H1 (cell line): ENCODE measurements around the gene BIVM. TPM values are rescaled to one million over a fixed set of nuclear protein-coding genes. Genes with fewer than 3 reads are reported as not detected.

ENCODE experiments used
- CTCF ChIA-PET: fragments of 300-600 bp; sonication (Branson Sonifier 250); formaldehyde crosslinking; loops from one replicate; lab custom pipeline; 2021; ENCODE audit not compliant: partially characterized antibody; lab: Charles Lee
- POLR2A ChIA-PET: fragments of 300-600 bp; sonication (Branson Sonifier 250); formaldehyde crosslinking; loops from one replicate; lab custom pipeline; 2021; ENCODE audit warnings: inconsistent platforms; ENCODE audit not compliant: partially characterized antibody; lab: Charles Lee
- DNase-seq, 2 experiments: peaks; one replicate each; pipeline versions ENCODE4 v3.0.0 to v3.0.0-alpha.2; 2010 to 2022; ENCODE audit warnings: low spot score in 2 of 2, low read depth in 1 of 2, mixed read lengths in 1 of 2
- FAIRE-seq: peaks from 2 replicates; lab custom pipeline; 2011; peaks lifted over from hg19 to GRCh38; lab: Jason Lieb, UNC
- H2AFZ ChIP-seq: 2 replicates; pipeline ENCODE4 v1.8.1; 2012; ENCODE audit warnings: low read length, inconsistent platforms
- H2AK5ac ChIP-seq: 2 replicates; pipeline ENCODE4 v1.6.1; 2013; ENCODE audit warnings: low read depth, low read length
- H2BK120ac ChIP-seq: replicated peaks from 2 replicates; pipeline ENCODE3; 2013; ENCODE audit warnings: low read depth, low read length, inconsistent platforms
- H2BK12ac ChIP-seq: 2 replicates; pipeline ENCODE4 v1.6.1; 2013; ENCODE audit warnings: low read depth, low read length
- H2BK15ac ChIP-seq: 2 replicates; pipeline ENCODE4 v1.6.1; 2013; ENCODE audit warnings: low read length
- H2BK20ac ChIP-seq: 2 replicates; pipeline ENCODE4 v1.6.1; 2013; ENCODE audit warnings: low read length
- H2BK5ac ChIP-seq: 2 replicates; pipeline ENCODE4 v1.6.1; 2013; ENCODE audit warnings: low read depth, low read length
- H3K14ac ChIP-seq: 2 replicates; pipeline ENCODE4 v1.6.1; 2013; ENCODE audit warnings: inconsistent platforms; ENCODE audit not compliant: insufficient read length
- H3K18ac ChIP-seq: 2 replicates; pipeline ENCODE4 v1.6.1; 2013; ENCODE audit warnings: low read length; ENCODE audit errors: extremely low read depth
- H3K23ac ChIP-seq: 2 replicates; pipeline ENCODE4 v1.6.1; 2013; ENCODE audit warnings: inconsistent platforms; ENCODE audit not compliant: insufficient read length
- H3K23me2 ChIP-seq: 2 replicates; pipeline ENCODE4 v1.6.1; 2013; ENCODE audit warnings: low read depth, low read length
- H3K27ac ChIP-seq: 2 replicates; pipeline ENCODE4 v1.6.1; 2011; ENCODE audit warnings: low read depth, low read length, inconsistent platforms
- H3K27me3 ChIP-seq, 4 experiments: replicated peaks in 1 of 4; 1 replicate in 1 of 4; 2 replicates in 3 of 4; pipeline versions ENCODE4 v1.6.1 to v1.8.1; 2011 to 2013; ENCODE audit warnings: low read length in 3 of 4, mild to moderate bottlenecking in 3 of 4, inconsistent platforms in 2 of 4, mixed read lengths in 2 of 4, moderate library complexity in 1 of 4; ENCODE audit not compliant: control insufficient read depth in 3 of 4, insufficient read depth in 3 of 4; ENCODE audit errors: extremely low read depth in 1 of 4
- H3K36me3 ChIP-seq, 4 experiments: 2 replicates each; pipeline versions ENCODE4 v1.6.1 to v1.8.1; 2011 to 2013; ENCODE audit warnings: mild to moderate bottlenecking in 4 of 4, low read length in 3 of 4, moderate library complexity in 2 of 4, control low read depth in 1 of 4, inconsistent platforms in 1 of 4; ENCODE audit not compliant: insufficient read depth in 4 of 4, control insufficient read depth in 2 of 4
- H3K4ac ChIP-seq: replicated peaks from 2 replicates; pipeline ENCODE3; 2013; ENCODE audit warnings: low read length, low read depth, mixed read lengths, inconsistent platforms; ENCODE audit not compliant: insufficient read length
- H3K4me1 ChIP-seq, 4 experiments: replicated peaks in 1 of 4; 1 replicate in 1 of 4; 2 replicates in 3 of 4; pipeline versions ENCODE4 v1.6.1 to v1.8.1; 2011 to 2013; ENCODE audit warnings: low read length in 3 of 4, inconsistent platforms in 2 of 4, mixed read lengths in 1 of 4; ENCODE audit not compliant: insufficient read depth in 4 of 4, control insufficient read depth in 3 of 4
- H3K4me2 ChIP-seq, 2 experiments: 2 replicates each; pipeline versions ENCODE4 v1.6.1 to v1.8.1; 2011 to 2013; ENCODE audit warnings: low read depth in 2 of 2, low read length in 2 of 2, control low read depth in 1 of 2, inconsistent platforms in 1 of 2, mild to moderate bottlenecking in 1 of 2; ENCODE audit not compliant: insufficient read depth in 1 of 2
- H3K4me3 ChIP-seq, 4 experiments: fragments of 200-600, 300-600 bp in 1 of 4; sonication (generic), shearing (Covaris generic), sonication (Bioruptor Twin) in 1 of 4; 2 replicates each; pipeline versions ENCODE4 v1.5.1 to v1.8.1; 2011 to 2016; ENCODE audit warnings: low read length in 4 of 4, low read depth in 3 of 4, control low read depth in 2 of 4, inconsistent platforms in 2 of 4, mild to moderate bottlenecking in 2 of 4, mixed read lengths in 1 of 4, moderate library complexity in 1 of 4; ENCODE audit not compliant: insufficient read depth in 2 of 4; ENCODE audit errors: extremely low read depth in 1 of 4
- H3K56ac ChIP-seq: replicated peaks from 2 replicates; pipeline ENCODE3; 2013; ENCODE audit warnings: low read depth, mild to moderate bottlenecking, mixed read lengths, low read length, inconsistent platforms; ENCODE audit not compliant: insufficient read length
- H3K79me1 ChIP-seq: 2 replicates; pipeline ENCODE4 v1.6.1; 2013; ENCODE audit warnings: low read depth, low read length, control low read depth
- H3K79me2 ChIP-seq, 2 experiments: 2 replicates each; pipeline versions ENCODE4 v1.6.1 to v1.8.1; 2012 to 2013; ENCODE audit warnings: low read length in 2 of 2, mild to moderate bottlenecking in 2 of 2, inconsistent platforms in 1 of 2; ENCODE audit not compliant: insufficient read depth in 2 of 2, control insufficient read depth in 1 of 2
- H3K9ac ChIP-seq, 4 experiments: replicated peaks in 1 of 4; 1 replicate in 1 of 4; 2 replicates in 3 of 4; pipeline versions ENCODE4 v1.6.1 to v1.8.1; 2011 to 2013; ENCODE audit warnings: low read depth in 3 of 4, low read length in 3 of 4, control low read depth in 2 of 4, mild to moderate bottlenecking in 2 of 4, moderate library complexity in 2 of 4, inconsistent platforms in 1 of 4; ENCODE audit errors: extremely low read depth in 1 of 4
- H3K9me3 ChIP-seq, 2 experiments: 2 replicates each; pipeline versions ENCODE4 v1.6.1 to v1.8.1; 2012 to 2013; ENCODE audit warnings: mild to moderate bottlenecking in 2 of 2, moderate library complexity in 2 of 2, control low read depth in 1 of 2, inconsistent platforms in 1 of 2, low read depth in 1 of 2, low read length in 1 of 2, mixed read lengths in 1 of 2; ENCODE audit not compliant: insufficient read depth in 2 of 2
- H4K20me1 ChIP-seq, 2 experiments: replicated peaks in 1 of 2; 2 replicates each; pipeline versions ENCODE3 to v1.8.1; 2011 to 2013; ENCODE audit warnings: inconsistent platforms in 2 of 2, low read length in 2 of 2, mild to moderate bottlenecking in 1 of 2; ENCODE audit not compliant: insufficient read depth in 2 of 2, control insufficient read depth in 1 of 2
- H4K5ac ChIP-seq: 2 replicates; pipeline ENCODE4 v1.6.1; 2013; ENCODE audit warnings: low read length, low read depth, mixed read lengths, inconsistent platforms; ENCODE audit not compliant: insufficient read length
- H4K8ac ChIP-seq: 2 replicates; pipeline ENCODE4 v1.8.0; 2013; ENCODE audit warnings: mild to moderate bottlenecking, moderate library complexity, low read length, inconsistent platforms; ENCODE audit not compliant: insufficient read depth; ENCODE audit errors: extremely low read depth
- H4K91ac ChIP-seq: replicated peaks from 2 replicates; pipeline ENCODE3; 2013; ENCODE audit warnings: low read length, mixed read lengths, inconsistent platforms; ENCODE audit not compliant: insufficient read length
- CEBPB ChIP-seq: IDR thresholded peaks from 2 replicates; pipeline ENCODE4 v1.6.1; 2012; ENCODE audit warnings: low read depth, low read length
- KDM1A ChIP-seq: fragments of 200-600, 300-600 bp; sonication (generic); IDR thresholded peaks from 2 replicates; pipeline ENCODE4 v1.7.1; 2016; ENCODE audit warnings: mild to moderate bottlenecking, low read length, borderline replicate concordance
- KDM5A ChIP-seq: fragments of 200-600 bp; IDR thresholded peaks from 2 replicates; pipeline ENCODE4 v1.7.1; 2012; ENCODE audit warnings: mild to moderate bottlenecking, low read length, inconsistent platforms, mixed read lengths
- SIX5 ChIP-seq: IDR thresholded peaks from 2 replicates; pipeline ENCODE4 v1.6.1; 2011; ENCODE audit warnings: mild to moderate bottlenecking, low read depth, low read length
- SP2 ChIP-seq: IDR thresholded peaks from 2 replicates; pipeline ENCODE4 v1.6.1; 2012; ENCODE audit warnings: mild to moderate bottlenecking, low read length, inconsistent platforms
- TEAD4 ChIP-seq: IDR thresholded peaks from 2 replicates; pipeline ENCODE4 v1.6.1; 2012; ENCODE audit warnings: low read depth, low read length, inconsistent platforms, mixed read lengths
- YY1 ChIP-seq: IDR thresholded peaks from 2 replicates; pipeline ENCODE4 v1.6.1; 2011; ENCODE audit warnings: low read depth, mild to moderate bottlenecking, low read length
- WGBS, 2 experiments: shearing (Covaris generic) in 1 of 2; methylation state at CpG; one replicate each; pipeline versions ENCODE4 v1.1.6 to v1.1.7; 2013 to 2015; ENCODE audit warnings: low lambda C conversion rate in 2 of 2, mixed read lengths in 2 of 2, inconsistent platforms in 1 of 2, low coverage in 1 of 2, missing lambda C conversion rate in 1 of 2; ENCODE audit not compliant: insufficient replicate concordance in 2 of 2, insufficient coverage in 1 of 2, insufficient read length in 1 of 2; ENCODE audit errors: extremely low coverage in 1 of 2, missing lambda C conversion rate in 1 of 2; 5-methylcytosine and 5-hydroxymethylcytosine counted together
- polyA plus RNA-seq, 7 experiments: library from polyadenylated mRNA; depleted of rRNA in 3 of 7; stranded (reverse) in 5 of 7; unstranded in 2 of 7; fragments of >200 nt in 5 of 7; fragments of 200-250 nt in 2 of 7; gene quantifications; 1 replicate in 5 of 7; 2 replicates in 1 of 7; 4 replicates in 1 of 7; pipeline versions ENCODE4 v1.2.1 to v1.2.3, GENCODE V29; 2011 to 2013; ENCODE audit warnings: missing spikeins in 2 of 7, mixed read lengths in 2 of 7
- total RNA-seq: library from RNA; stranded (reverse); fragmentation: NEBNext Ultra II Directional; extraction: Animal tissue kit (Norgen Biotek cat#: 25700); gene quantifications from 2 replicates; pipeline ENCODE4 v1.2.1, GENCODE V29; 2021

BIVM gene
- total and polyA plus RNA-seq, 2 of the 8 experiments (the other 6 are each of a cell fraction or from before 2014, with no cell fraction given) = 1.8 to 5.5 TPM

- no peak overlapping the region for H3K27ac ChIP-seq
- FAIRE-seq (no peak), DNase-seq (no peak)
- no peak overlapping the region for H2AK5ac ChIP-seq
- no peak overlapping the region for H3K23ac ChIP-seq
- no peaks in the 10 kb centered on the region for H3K79me1 ChIP-seq
- no peaks in the 10 kb centered on the region; a peak in 1 of 7 replicates for H3K27me3 ChIP-seq
- peaks cover 7 to 8% of the 10 kb centered on the region in 2 experiments; a peak in 3 of 4 replicates for H3K9me3 ChIP-seq
- H4K5ac ChIP-seq = no peak overlapping the region
- peaks cover 0 to 2% (median 0%) of the 10 kb centered on the region in 4 experiments; a peak in 1 of 8 replicates for H3K36me3 ChIP-seq
- H2BK12ac ChIP-seq = no peak overlapping the region
- H3K9ac ChIP-seq = no peak overlapping the region
- no peak overlapping the region for H2BK5ac ChIP-seq
- ChIA-PET POLR2A (no interaction called here), CTCF (no interaction called here)
- no peaks in the 10 kb centered on the region for H4K20me1 ChIP-seq
- no peak overlapping the region for H2BK15ac ChIP-seq
- H2BK120ac ChIP-seq = no peak overlapping the region
- H3K14ac ChIP-seq = no peak overlapping the region
- no peak overlapping the region for H3K18ac ChIP-seq
- H3K79me2 ChIP-seq = no peaks in the 10 kb centered on the region
- no peaks in the 10 kb centered on the region for H3K4me1 ChIP-seq
- H4K91ac ChIP-seq = no peak overlapping the region
- no peak overlapping the region for H2BK20ac ChIP-seq
- H3K56ac ChIP-seq = no peak overlapping the region
- no peaks in the 10 kb centered on the region for H3K23me2 ChIP-seq
- WGBS, 2 experiments = 89% methylated on average over 5 of the region's 5 CpGs; no CpG with 5 or more reads in 1 of the 2 experiments
- H3K4me2 ChIP-seq = no peak overlapping the region
- H2AFZ ChIP-seq = no peak overlapping the region
- H4K8ac ChIP-seq = no peak overlapping the region
- no peak overlapping the region for H3K4ac ChIP-seq
- no peak overlapping the region for H3K4me3 ChIP-seq
- no peak for TF ChIP-seq TEAD4
- no peak for TF ChIP-seq KDM5A
- TF ChIP-seq SIX5 = no peak
- no peak for TF ChIP-seq YY1
- TF ChIP-seq KDM1A = no peak
- no peak for TF ChIP-seq SP2
- no peak for TF ChIP-seq CEBPB
Observed at GRCh38 chr13:102779436-102780159, 19.3 kb upstream of the BIVM start.
